Parathyroid adenoma (tissue), 2 donors: Measurements from ENCODE around the gene SLC11A1.

Source experiments
- H2AFZ ChIP-seq: fragments of 300-600 bp; sonication (generic); one replicate; pipeline ENCODE4 v1.7.0; 2017; ENCODE audit warnings: antibody characterized with exemption, mild to moderate bottlenecking
- H3K27ac ChIP-seq: fragments of 300-600 bp; sonication (generic); one replicate; pipeline ENCODE4 v1.7.0; 2017
- H3K27me3 ChIP-seq: fragments of 300-600 bp; sonication (generic); one replicate; pipeline ENCODE4 v1.7.0; 2017; ENCODE audit warnings: low read length; ENCODE audit not compliant: control insufficient read depth, insufficient read depth
- H3K36me3 ChIP-seq: fragments of 300-600 bp; sonication (generic); one replicate; pipeline ENCODE4 v1.7.0; 2017; ENCODE audit warnings: low read length; ENCODE audit not compliant: control insufficient read depth, insufficient read depth
- H3K4me1 ChIP-seq: fragments of 300-600 bp; sonication (generic); one replicate; pipeline ENCODE4 v1.7.0; 2017; ENCODE audit warnings: control low read depth
- H3K4me2 ChIP-seq: fragments of 300-600 bp; sonication (generic); one replicate; pipeline ENCODE4 v1.7.0; 2017; ENCODE audit warnings: low read length
- H3K4me3 ChIP-seq: fragments of 300-600 bp; sonication (generic); one replicate; pipeline ENCODE4 v1.7.0; 2017; ENCODE audit warnings: low read depth, low read length
- H3K79me2 ChIP-seq: fragments of 300-600 bp; sonication (generic); one replicate; pipeline ENCODE4 v1.7.0; 2017; ENCODE audit warnings: control low read depth
- H3K9ac ChIP-seq: fragments of 300-600 bp; sonication (generic); one replicate; pipeline ENCODE4 v1.7.0; 2017; ENCODE audit warnings: mild to moderate bottlenecking
- H3K9me3 ChIP-seq: fragments of 300-600 bp; sonication (generic); one replicate; pipeline ENCODE4 v1.7.0; 2017; ENCODE audit warnings: low read length; ENCODE audit not compliant: control insufficient read depth
- CTCF ChIP-seq: fragments of 300-600 bp; sonication (generic); IDR thresholded peaks from one replicate; pipeline ENCODE4 v1.7.0; 2017; ENCODE audit warnings: antibody characterized with exemption, mild to moderate bottlenecking
- donor health status: primary hyperparathyroidism.

The SLC11A1 gene

DNA sequence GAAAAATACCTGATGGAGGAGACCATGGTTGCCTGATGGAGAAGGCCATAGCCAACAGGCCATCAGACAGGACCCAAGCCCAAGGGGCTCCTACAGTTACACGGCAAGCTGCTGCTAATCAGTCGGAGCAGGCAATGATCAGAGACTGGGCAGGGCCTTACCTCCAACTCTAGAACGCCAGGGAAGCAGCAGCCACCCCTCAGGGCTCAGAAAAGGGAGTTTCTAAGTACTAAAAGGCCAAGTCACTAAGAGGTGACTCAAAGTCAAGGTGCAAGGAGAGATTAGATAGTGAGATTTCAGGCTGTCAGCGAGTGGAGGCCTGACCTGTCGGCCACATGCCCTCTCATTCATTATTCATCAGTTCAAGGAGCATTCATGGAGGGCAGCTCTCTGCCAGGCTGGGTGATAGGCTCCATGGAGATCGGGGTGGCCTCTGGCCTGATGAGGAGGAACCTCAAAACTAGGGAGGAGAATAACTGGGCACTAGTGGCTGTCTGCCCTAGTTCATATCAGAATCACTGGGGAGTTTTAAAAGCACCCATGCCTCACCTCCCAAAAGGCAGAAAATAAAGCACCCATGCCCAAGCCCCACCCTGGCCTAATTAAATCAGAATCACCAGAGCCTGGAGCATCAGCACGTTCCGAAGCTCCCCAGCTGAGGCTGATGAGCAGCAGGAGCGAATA lies 40.5 kb downstream of the SLC11A1 start:
- no peaks in the 10 kb centered on the region for H3K27me3 ChIP-seq
- no peaks in the 10 kb centered on the region for H3K9me3 ChIP-seq
- H3K9ac ChIP-seq = no peak overlapping the region
- no peak overlapping the region for H2AFZ ChIP-seq
- H3K4me1 ChIP-seq = no peaks in the 10 kb centered on the region
- TF ChIP-seq CTCF = no peak
- H3K4me3 ChIP-seq = no peak overlapping the region
- H3K79me2 ChIP-seq = no peaks in the 10 kb centered on the region
- H3K27ac ChIP-seq = no peak overlapping the region
- no peaks in the 10 kb centered on the region for H3K36me3 ChIP-seq
- H3K4me2 ChIP-seq = no peak overlapping the region

- no peaks in the 10 kb centered on the region for H3K36me3 ChIP-seq
- no peak overlapping the region for H3K9ac ChIP-seq
- no peak for TF ChIP-seq CTCF
- no peaks in the 10 kb centered on the region for H3K27me3 ChIP-seq
- H2AFZ ChIP-seq = no peak overlapping the region
- H3K27ac ChIP-seq = no peak overlapping the region
- no peaks in the 10 kb centered on the region for H3K79me2 ChIP-seq
- H3K4me1 ChIP-seq = no peaks in the 10 kb centered on the region
- H3K9me3 ChIP-seq = no peaks in the 10 kb centered on the region
- no peak overlapping the region for H3K4me3 ChIP-seq
- no peak overlapping the region for H3K4me2 ChIP-seq
Observed at GRCh38 chr2:218423584-218423983, 41.5 kb downstream of the SLC11A1 start.

DNA sequence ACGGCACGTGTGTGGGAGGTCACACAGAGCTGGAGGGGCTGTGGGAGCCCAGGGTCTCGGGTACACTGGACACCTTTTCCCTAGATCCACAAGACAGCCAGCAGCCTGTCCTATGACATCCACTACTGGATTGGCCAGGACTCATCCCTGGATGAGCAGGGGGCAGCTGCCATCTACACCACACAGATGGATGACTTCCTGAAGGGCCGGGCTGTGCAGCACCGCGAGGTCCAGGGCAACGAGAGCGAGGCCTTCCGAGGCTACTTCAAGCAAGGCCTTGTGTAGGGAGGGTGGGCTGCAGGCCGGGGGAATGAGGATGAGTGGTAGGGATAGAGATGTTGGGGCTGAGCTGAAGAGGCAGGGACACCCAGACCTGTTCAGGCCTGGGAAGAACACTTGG lies 43.5 kb downstream of the SLC11A1 start:
- no peaks in the 10 kb centered on the region for H3K27me3 ChIP-seq
- no peaks in the 10 kb centered on the region for H3K36me3 ChIP-seq
- no peak overlapping the region for H3K9ac ChIP-seq
- no peaks in the 10 kb centered on the region for H3K79me2 ChIP-seq
- no peak overlapping the region for H3K4me3 ChIP-seq
- H3K4me2 ChIP-seq = no peak overlapping the region
- TF ChIP-seq CTCF = no peak
- no peaks in the 10 kb centered on the region for H3K9me3 ChIP-seq
- no peak overlapping the region for H2AFZ ChIP-seq
- no peaks in the 10 kb centered on the region for H3K4me1 ChIP-seq
- no peak overlapping the region for H3K27ac ChIP-seq

DNA sequence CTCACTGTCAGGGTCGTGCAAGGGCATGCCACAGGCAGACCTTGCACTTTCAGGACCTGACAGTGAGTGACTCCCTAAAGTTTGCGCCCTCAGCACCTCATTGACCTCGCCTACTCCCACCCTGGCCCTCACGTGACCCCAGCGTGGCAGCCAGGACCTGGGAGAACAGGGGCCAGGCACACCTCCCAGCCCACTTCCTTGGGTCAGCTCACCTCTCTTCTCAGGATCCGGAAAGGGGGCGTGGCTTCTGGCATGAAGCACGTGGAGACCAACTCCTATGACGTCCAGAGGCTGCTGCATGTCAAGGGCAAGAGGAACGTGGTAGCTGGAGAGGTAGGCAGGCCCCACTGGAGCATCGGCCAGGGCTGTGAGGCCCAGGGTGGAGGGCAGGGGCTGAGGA lies 45.7 kb downstream of the SLC11A1 start:
- Histone ChIP-seq H3K9me3 (no peaks in the 10 kb centered on the region), H3K27me3 (no peaks in the 10 kb centered on the region), H2AFZ (no peak overlapping the region), H3K79me2 (no peaks in the 10 kb centered on the region), H3K9ac (no peak overlapping the region), H3K36me3 (no peaks in the 10 kb centered on the region), H3K4me1 (no peaks in the 10 kb centered on the region), H3K4me3 (no peak overlapping the region), H3K4me2 (no peak overlapping the region), H3K27ac (no peak overlapping the region)
- no peak for TF ChIP-seq CTCF

- H3K9ac ChIP-seq = no peak overlapping the region
- TF ChIP-seq CTCF = no peak
- no peaks in the 10 kb centered on the region for H3K79me2 ChIP-seq
- H2AFZ ChIP-seq = no peak overlapping the region
- H3K4me2 ChIP-seq = no peak overlapping the region
- no peaks in the 10 kb centered on the region for H3K4me1 ChIP-seq
- H3K4me3 ChIP-seq = no peak overlapping the region
- H3K9me3 ChIP-seq = no peaks in the 10 kb centered on the region
- no peak overlapping the region for H3K27ac ChIP-seq
- no peaks in the 10 kb centered on the region for H3K27me3 ChIP-seq
- no peaks in the 10 kb centered on the region for H3K36me3 ChIP-seq
Observed at GRCh38 chr2:218428846-218429558, 46.9 kb downstream of the SLC11A1 start.
